Uterus (tissue), 4 donors: ENCODE data around the gene CD48. TPM values are rescaled to one million over a fixed set of nuclear protein-coding genes. Genes with fewer than 3 reads are reported as not detected.

ENCODE experiments used
- DNase-seq, 2 donors: peaks; one replicate each; pipeline ENCODE4 v3.0.0-alpha.2; 2019 to 2020
- H3K27ac ChIP-seq, 2 donors: fragments of 200-600 bp; sonication (generic); 1 replicate in 1 of 2; 2 replicates in 1 of 2; pipeline ENCODE4 v1.5.1; 2016 to 2018
- H3K27me3 ChIP-seq, 2 donors: fragments of 200-600 bp; sonication (generic); one replicate each; pipeline ENCODE4 v1.5.1; 2018 to 2019; ENCODE audit warnings: control low read depth in 1 of 2
- H3K36me3 ChIP-seq, 2 donors: fragments of 200-600 bp; sonication (generic); one replicate each; pipeline ENCODE4 v1.5.1; 2019; ENCODE audit warnings: control low read depth in 1 of 2
- H3K4me1 ChIP-seq, 2 donors: fragments of 200-600 bp; sonication (generic); one replicate each; pipeline ENCODE4 v1.5.1; 2018 to 2019; ENCODE audit warnings: control low read depth in 1 of 2
- H3K4me3 ChIP-seq, 2 donors: fragments of 200-600 bp; sonication (generic); 1 replicate in 1 of 2; 2 replicates in 1 of 2; pipeline ENCODE4 v1.5.1; 2018 to 2019; ENCODE audit warnings: mild to moderate bottlenecking in 1 of 2
- H3K9me3 ChIP-seq, 2 donors: fragments of 200-600 bp; sonication (generic); one replicate each; pipeline ENCODE4 v1.5.1; 2019; ENCODE audit warnings: control low read depth in 1 of 2
- CTCF ChIP-seq, 4 experiments: fragments of 200-600 bp in 2 of 4; fragments of 450-650 bp in 2 of 4; sonication (generic) in 2 of 4; IDR thresholded peaks; one replicate each; pipeline ENCODE4 v1.5.1; 2016 to 2019; ENCODE audit warnings: antibody characterized with exemption in 4 of 4, mild to moderate bottlenecking in 2 of 4, moderate library complexity in 1 of 4
- POLR2A ChIP-seq, 2 donors: fragments of 450-650 bp; IDR thresholded peaks; one replicate each; pipeline ENCODE4 v1.6.1; 2016; ENCODE audit warnings: antibody characterized with exemption in 2 of 2, mild to moderate bottlenecking in 1 of 2, moderate library complexity in 1 of 2
- intact Hi-C: fragments of 100-400 bp; cut with DNase I; formaldehyde crosslinking; loops from one replicate; pipeline ENCODE4 v1.15.1; 2023; ENCODE audit warnings: low total_unique reads
- total RNA-seq, 4 donors: library from RNA; depleted of rRNA in 3 of 4; stranded (reverse); fragments of >200 nt in 3 of 4; gene quantifications; one replicate each; pipeline versions ENCODE4 v1.1.0 to v1.2.4, GENCODE V29; 2014 to 2023
- donor health status: DM: yes; HTN: yes; CAD: no.

The CD48 gene
- total RNA-seq, 4 donors from 2014 or later = 0.51 to 10.0 (median 2.6) TPM

GRCh38 chr1:160641323-160642280, 70.0 kb downstream of the CD48 start:
- Histone ChIP-seq H3K36me3 (no peaks in the 10 kb centered on the region), H3K4me3 (no peak overlapping the region), H3K4me1 (no peaks in the 10 kb centered on the region), H3K27ac (no peak overlapping the region), H3K9me3 (no peaks in the 10 kb centered on the region), H3K27me3 (no peaks in the 10 kb centered on the region)
- intact Hi-C loops = no loop called here
- DNase-seq = no peak
- TF ChIP-seq POLR2A (IDR thresholded peaks at IDR 0.05) (no peak), CTCF (IDR thresholded peaks at IDR 0.05) (no peak)

- H3K4me3 ChIP-seq = no peak overlapping the region
- intact Hi-C loops = no loop called here
- no peak for DNase-seq
- H3K36me3 ChIP-seq = no peaks in the 10 kb centered on the region
- no peak overlapping the region for H3K27ac ChIP-seq
- TF ChIP-seq CTCF (IDR thresholded peaks at IDR 0.05) (no peak), POLR2A (IDR thresholded peaks at IDR 0.05) (no peak)
- no peaks in the 10 kb centered on the region for H3K4me1 ChIP-seq
- H3K9me3 ChIP-seq = no peaks in the 10 kb centered on the region
- H3K27me3 ChIP-seq = no peaks in the 10 kb centered on the region
Measured at GRCh38 chr1:160640359-160641123, 71.1 kb downstream of the CD48 start.

- Histone ChIP-seq H3K27me3 (no peaks in the 10 kb centered on the region), H3K9me3 (no peaks in the 10 kb centered on the region), H3K4me3 (no peak overlapping the region), H3K4me1 (no peaks in the 10 kb centered on the region), H3K27ac (no peak overlapping the region), H3K36me3 (no peaks in the 10 kb centered on the region)
- intact Hi-C loops = no loop called here
- TF ChIP-seq POLR2A (IDR thresholded peaks at IDR 0.05) (no peak), CTCF (IDR thresholded peaks at IDR 0.05) (no peak)
- no peak for DNase-seq
Measured at GRCh38 chr1:160639652-160640051, 72.0 kb downstream of the CD48 start.

GRCh38 chr1:160638926-160639325, 72.7 kb downstream of the CD48 start:
- DNase-seq = no peak
- Histone ChIP-seq H3K4me3 (no peak overlapping the region), H3K27ac (no peak overlapping the region), H3K9me3 (no peaks in the 10 kb centered on the region), H3K4me1 (no peaks in the 10 kb centered on the region), H3K36me3 (no peaks in the 10 kb centered on the region), H3K27me3 (no peaks in the 10 kb centered on the region)
- intact Hi-C loops = no loop called here
- TF ChIP-seq CTCF (IDR thresholded peaks at IDR 0.05) (no peak), POLR2A (IDR thresholded peaks at IDR 0.05) (no peak)

- DNase-seq = no peak
- H3K9me3 ChIP-seq = no peaks in the 10 kb centered on the region
- TF ChIP-seq POLR2A (IDR thresholded peaks at IDR 0.05) (no peak), CTCF (IDR thresholded peaks at IDR 0.05) (no peak)
- no peaks in the 10 kb centered on the region for H3K27me3 ChIP-seq
- no peaks in the 10 kb centered on the region for H3K36me3 ChIP-seq
- H3K4me3 ChIP-seq = no peak overlapping the region
- H3K4me1 ChIP-seq = no peaks in the 10 kb centered on the region
- intact Hi-C loops = no loop called here
- no peak overlapping the region for H3K27ac ChIP-seq
Measured at GRCh38 chr1:160638540-160638857, 73.1 kb downstream of the CD48 start.
